GM12892 (cell line): ENCODE results near the gene OTUD6A.

ENCODE experiments used
- POLR2A ChIP-seq: IDR thresholded peaks from 2 replicates; pipeline ENCODE4 v1.6.1; 2011; ENCODE audit warnings: low read depth, low read length, control low read depth
- POLR2AphosphoS5 ChIP-seq: IDR thresholded peaks from 2 replicates; pipeline ENCODE4 v1.6.1; 2011; ENCODE audit warnings: low read depth, low read length, control low read depth

- TF ChIP-seq POLR2A (no peak), POLR2AphosphoS5 (no peak)
Observed at GRCh38 chrX:70032792-70033191, 29.5 kb upstream of the OTUD6A start.
